HepG2 (cell line): ENCODE results near the gene NDUFB7. TPM values are rescaled to one million over a fixed set of nuclear protein-coding genes. Genes with fewer than 3 reads are reported as not detected.

Source experiments
- IRX3 ChIP-seq: sonication (generic); formaldehyde crosslinking; IDR thresholded peaks from 2 replicates; pipeline ENCODE4 v1.8.1; 2023; ENCODE audit warnings: mild to moderate bottlenecking, low read depth, missing genetic modification reagents, borderline replicate concordance
- MEIS1 ChIP-seq: sonication (generic); formaldehyde crosslinking; IDR thresholded peaks from 2 replicates; pipeline ENCODE4 v1.9.0; 2021; ENCODE audit warnings: mild to moderate bottlenecking, missing genetic modification reagents, moderate library complexity, borderline replicate concordance
- NFE2L1 ChIP-seq: sonication (generic); formaldehyde crosslinking; IDR thresholded peaks from 2 replicates; pipeline ENCODE4 v1.4.0; 2020; ENCODE audit warnings: missing genetic modification reagents, mild to moderate bottlenecking, borderline replicate concordance
- PCBP1 ChIP-seq: fragments of 200-400 bp; formaldehyde crosslinking; IDR thresholded peaks from 2 replicates; pipeline ENCODE4 v1.6.1; 2017; ENCODE audit warnings: mild to moderate bottlenecking, low read depth, low read length, borderline replicate concordance
- SKIL ChIP-seq: sonication (generic); formaldehyde crosslinking; IDR thresholded peaks from 2 replicates; pipeline ENCODE4 v1.8.0; 2022; ENCODE audit warnings: missing genetic modification reagents, mild to moderate bottlenecking, moderate library complexity, borderline replicate concordance
- TFAP4 ChIP-seq: sonication (generic); IDR thresholded peaks from 2 replicates; pipeline ENCODE4 v1.6.1; 2016; ENCODE audit warnings: low read depth, borderline replicate concordance
- ZFYVE20 ChIP-seq: sonication (generic); formaldehyde crosslinking; IDR thresholded peaks from 2 replicates; pipeline ENCODE4 v1.8.0; 2023; ENCODE audit warnings: low read depth, mild to moderate bottlenecking, moderate library complexity, missing genetic modification reagents, borderline replicate concordance
- ZNF503 ChIP-seq: sonication (generic); formaldehyde crosslinking; IDR thresholded peaks from 2 replicates; pipeline ENCODE4 v1.4.0; 2020; ENCODE audit warnings: missing genetic modification reagents
- ZNF687 ChIP-seq: sonication (generic); formaldehyde crosslinking; IDR thresholded peaks from 2 replicates; pipeline ENCODE4 v1.5.1; 2020; ENCODE audit warnings: mild to moderate bottlenecking, missing genetic modification reagents, moderate library complexity
- polyA plus RNA-seq, 8 experiments: library from polyadenylated mRNA; depleted of rRNA in 3 of 8; stranded (reverse) in 7 of 8; unstranded in 1 of 8; fragments of >200 nt; fragmentation: Illumina TruSeq in 4 of 8; extraction: Trizol in 4 of 8; gene quantifications; 2 replicates each; pipeline versions ENCODE4 v1.2.1 to v1.2.3, GENCODE V29; 2011 to 2016; ENCODE audit warnings: low read depth in 4 of 8, missing spikeins in 1 of 8, mixed read lengths in 1 of 8; ENCODE audit not compliant: insufficient read depth in 1 of 8
- total RNA-seq, 5 experiments: library from RNA; depleted of rRNA; stranded (reverse); fragments of >200 nt; fragmentation: Illumina TruSeq; extraction: Trizol; gene quantifications; 2 replicates each; pipeline ENCODE4 v1.2.3, GENCODE V29; 2016; ENCODE audit warnings: low read depth in 1 of 5
- TF ChIP-seq, protein P1 (sequence below): sonication (generic); formaldehyde crosslinking; IDR thresholded peaks from 2 replicates; pipeline ENCODE4 v1.5.1; 2020; ENCODE audit warnings: missing genetic modification reagents, mild to moderate bottlenecking, borderline replicate concordance
- TF ChIP-seq, protein P2 (sequence below): sonication (generic); formaldehyde crosslinking; IDR thresholded peaks from 2 replicates; pipeline ENCODE4 v1.4.0; 2020; ENCODE audit warnings: mild to moderate bottlenecking, missing genetic modification reagents

The NDUFB7 gene
- total and polyA plus RNA-seq, 2 of the 13 experiments (the other 11 are each of a cell fraction or from before 2014, with no cell fraction given), result 156 to 198 TPM

DNA sequence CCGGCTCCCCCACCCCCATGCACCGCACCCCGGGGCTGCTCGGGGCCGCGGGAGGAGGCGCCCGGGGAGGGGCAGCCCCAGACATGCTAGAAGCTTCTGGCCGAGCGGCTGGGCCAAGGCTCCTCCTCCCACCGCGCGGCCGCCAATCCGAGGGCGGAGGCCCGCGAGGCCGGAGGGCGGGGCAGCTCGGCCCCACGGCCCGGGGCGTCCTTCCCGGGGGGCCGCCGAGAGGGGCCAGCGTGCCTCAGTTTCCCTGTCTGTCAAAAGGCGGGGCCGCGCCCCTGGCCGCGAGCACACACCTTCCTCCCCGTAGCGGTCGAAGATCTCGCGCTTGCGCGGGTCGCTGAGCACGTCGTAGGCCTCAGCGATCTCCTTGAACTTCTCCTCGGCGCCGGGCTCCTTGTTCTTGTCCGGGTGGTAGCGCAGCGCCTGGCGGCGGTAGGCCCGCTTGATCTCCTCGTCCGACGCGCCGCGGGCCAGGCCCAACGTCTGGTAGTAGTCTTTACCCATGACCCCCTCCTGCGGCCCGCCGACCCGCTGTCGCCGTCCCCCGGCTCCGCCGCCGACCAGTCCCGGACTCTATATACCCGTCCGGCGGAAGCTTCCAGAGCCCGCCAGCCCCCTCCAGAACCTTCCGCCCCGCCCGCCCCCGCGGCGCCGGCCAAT, 53.9 kb downstream of the NDUFB7 start, which contains the start of gene DNAJB1 (continued):
- TF ChIP-seq MEIS1 (no peak; the same call in 1 of the 2 replicates), ZNF687 (CRISPR knock-in tag) (peak; percentile 77), NFE2L1 (no peak), ZNF503 (CRISPR knock-in tag) (peak; percentile 46; the same call in 1 of the 2 replicates), PCBP1 (no peak), SKIL (CRISPR knock-in tag) (no peak), TFAP4 (no peak), ZFYVE20 (CRISPR knock-in tag) (0 out of 2 replicates have a peak, but pooled peaks have one; percentile 75), IRX3 (CRISPR knock-in tag) (no peak)
- TF ChIP-seq, protein P1, sequence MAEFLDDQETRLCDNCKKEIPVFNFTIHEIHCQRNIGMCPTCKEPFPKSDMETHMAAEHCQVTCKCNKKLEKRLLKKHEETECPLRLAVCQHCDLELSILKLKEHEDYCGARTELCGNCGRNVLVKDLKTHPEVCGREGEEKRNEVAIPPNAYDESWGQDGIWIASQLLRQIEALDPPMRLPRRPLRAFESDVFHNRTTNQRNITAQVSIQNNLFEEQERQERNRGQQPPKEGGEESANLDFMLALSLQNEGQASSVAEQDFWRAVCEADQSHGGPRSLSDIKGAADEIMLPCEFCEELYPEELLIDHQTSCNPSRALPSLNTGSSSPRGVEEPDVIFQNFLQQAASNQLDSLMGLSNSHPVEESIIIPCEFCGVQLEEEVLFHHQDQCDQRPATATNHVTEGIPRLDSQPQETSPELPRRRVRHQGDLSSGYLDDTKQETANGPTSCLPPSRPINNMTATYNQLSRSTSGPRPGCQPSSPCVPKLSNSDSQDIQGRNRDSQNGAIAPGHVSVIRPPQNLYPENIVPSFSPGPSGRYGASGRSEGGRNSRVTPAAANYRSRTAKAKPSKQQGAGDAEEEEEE (CRISPR knock-in tag), result no peak
- TF ChIP-seq, protein P2, sequence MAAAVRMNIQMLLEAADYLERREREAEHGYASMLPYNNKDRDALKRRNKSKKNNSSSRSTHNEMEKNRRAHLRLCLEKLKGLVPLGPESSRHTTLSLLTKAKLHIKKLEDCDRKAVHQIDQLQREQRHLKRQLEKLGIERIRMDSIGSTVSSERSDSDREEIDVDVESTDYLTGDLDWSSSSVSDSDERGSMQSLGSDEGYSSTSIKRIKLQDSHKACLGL (CRISPR knock-in tag), result no peak
